ENCODE results near the gene YWHAG. TPM values are rescaled to one million over a fixed set of nuclear protein-coding genes. Genes with fewer than 3 reads are reported as not detected.

Gene YWHAG
- total RNA-seq, 1 donor from 2014 or later = 650 TPM

- peaks cover 34% of the 10 kb centered on the region for H3K27me3 Mint-ChIP-seq (ENCODE audit: unreplicated experiment)
- peak overlapping the region; percentile 81 for H3K4me3 Mint-ChIP-seq (ENCODE audit: unreplicated experiment)
- no peak for DNase-seq
- no peak overlapping the region for H3K27ac Mint-ChIP-seq (ENCODE audit: unreplicated experiment)
- H3K36me3 Mint-ChIP-seq (ENCODE audit: unreplicated experiment) = no peaks in the 10 kb centered on the region
- H3K4me1 Mint-ChIP-seq (ENCODE audit: low read depth, unreplicated experiment) = peaks cover 12% of the 10 kb centered on the region
- peaks cover 31% of the 10 kb centered on the region for H3K9me3 Mint-ChIP-seq (ENCODE audit: unreplicated experiment)
- no peak for TF ChIP-seq CTCF (IDR thresholded peaks at IDR 0.05; ENCODE audit: partially characterized antibody, unreplicated experiment)
Observed at GRCh38 chr7:76283254-76284159, 75.3 kb downstream of the YWHAG start.

- peak; percentile 68 for DNase-seq
- H3K27ac Mint-ChIP-seq (ENCODE audit: unreplicated experiment) = peak overlapping the region; percentile 22
- peaks cover 36% of the 10 kb centered on the region for H3K27me3 Mint-ChIP-seq (ENCODE audit: unreplicated experiment)
- H3K4me3 Mint-ChIP-seq (ENCODE audit: unreplicated experiment) = peak overlapping the region; percentile 84
- TF ChIP-seq CTCF (IDR thresholded peaks at IDR 0.05; ENCODE audit: partially characterized antibody, unreplicated experiment) = no peak
- no peaks in the 10 kb centered on the region for H3K36me3 Mint-ChIP-seq (ENCODE audit: unreplicated experiment)
- H3K4me1 Mint-ChIP-seq (ENCODE audit: low read depth, unreplicated experiment) = peaks cover 12% of the 10 kb centered on the region
- peaks cover 28% of the 10 kb centered on the region for H3K9me3 Mint-ChIP-seq (ENCODE audit: unreplicated experiment)
Observed at GRCh38 chr7:76282344-76283253, 76.2 kb downstream of the YWHAG start.

GRCh38 chr7:76281706-76282343 lies 77.0 kb downstream of the YWHAG start:
- peaks cover 37% of the 10 kb centered on the region for H3K27me3 Mint-ChIP-seq (ENCODE audit: unreplicated experiment)
- peaks cover 12% of the 10 kb centered on the region for H3K4me1 Mint-ChIP-seq (ENCODE audit: low read depth, unreplicated experiment)
- peak overlapping the region; percentile 22 for H3K27ac Mint-ChIP-seq (ENCODE audit: unreplicated experiment)
- TF ChIP-seq CTCF (IDR thresholded peaks at IDR 0.05; ENCODE audit: partially characterized antibody, unreplicated experiment) = no peak
- H3K36me3 Mint-ChIP-seq (ENCODE audit: unreplicated experiment) = no peaks in the 10 kb centered on the region
- peaks cover 26% of the 10 kb centered on the region for H3K9me3 Mint-ChIP-seq (ENCODE audit: unreplicated experiment)
- DNase-seq = no peak
- H3K4me3 Mint-ChIP-seq (ENCODE audit: unreplicated experiment) = peak overlapping the region; percentile 84

- Mint-ChIP-seq H3K9me3 (ENCODE audit: unreplicated experiment) (peaks cover 21% of the 10 kb centered on the region), H3K4me1 (ENCODE audit: low read depth, unreplicated experiment) (peaks cover 12% of the 10 kb centered on the region), H3K27ac (ENCODE audit: unreplicated experiment) (peak overlapping the region; percentile 77), H3K36me3 (ENCODE audit: unreplicated experiment) (no peaks in the 10 kb centered on the region), H3K27me3 (ENCODE audit: unreplicated experiment) (peaks cover 37% of the 10 kb centered on the region), H3K4me3 (ENCODE audit: unreplicated experiment) (peak overlapping the region; percentile 85)
- no peak for TF ChIP-seq CTCF (IDR thresholded peaks at IDR 0.05; ENCODE audit: partially characterized antibody, unreplicated experiment)
- no peak for DNase-seq
Observed at GRCh38 chr7:76281006-76281705, 77.6 kb downstream of the YWHAG start.
